GM13976 (cell line): ENCODE results near the gene MLEC.

Experiments used
- DNase-seq: peaks from one replicate; pipeline ENCODE4 v3.0.0; 2012; ENCODE audit warnings: low spot score
- in situ Hi-C: fragments of 300-500 bp; cut with MboI; formaldehyde crosslinking; loops from one replicate; pipeline ENCODE4 v1.12.0; 2022; ENCODE audit warnings: low sequenced_read_pairs, mixed read lengths, inconsistent platforms; ENCODE audit not compliant: unreplicated experiment
- TF ChIP-seq, protein P1 (sequence below): IDR thresholded peaks from 2 replicates; pipeline ENCODE4 v1.5.1; 2012; ENCODE audit warnings: borderline replicate concordance, mild to moderate bottlenecking; ENCODE audit not compliant: insufficient read depth; ENCODE audit errors: extremely low read depth, missing control alignments, control extremely low read depth

Gene MLEC

DNA sequence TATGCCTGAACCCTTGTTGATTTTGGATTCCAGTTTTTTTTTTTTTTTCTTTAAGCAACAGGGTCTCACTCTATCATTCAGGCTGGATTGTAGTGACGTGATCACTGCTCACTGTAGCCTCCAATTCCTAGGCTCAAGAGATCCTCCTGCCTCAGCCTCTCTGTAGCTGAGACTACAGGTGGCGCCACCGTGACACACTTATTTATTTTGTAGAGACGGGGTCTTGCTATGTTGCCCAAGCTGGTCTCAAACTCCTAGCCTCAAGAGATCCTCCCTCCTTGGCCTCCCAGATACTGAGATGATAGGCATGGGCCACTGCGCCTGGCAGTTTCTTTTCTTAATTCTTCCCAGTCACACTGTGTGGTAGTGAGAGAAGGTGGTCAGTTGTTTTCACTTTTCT, 63.9 kb downstream of the MLEC start:
- in situ Hi-C loops = no loop called here
- TF ChIP-seq, protein P1, sequence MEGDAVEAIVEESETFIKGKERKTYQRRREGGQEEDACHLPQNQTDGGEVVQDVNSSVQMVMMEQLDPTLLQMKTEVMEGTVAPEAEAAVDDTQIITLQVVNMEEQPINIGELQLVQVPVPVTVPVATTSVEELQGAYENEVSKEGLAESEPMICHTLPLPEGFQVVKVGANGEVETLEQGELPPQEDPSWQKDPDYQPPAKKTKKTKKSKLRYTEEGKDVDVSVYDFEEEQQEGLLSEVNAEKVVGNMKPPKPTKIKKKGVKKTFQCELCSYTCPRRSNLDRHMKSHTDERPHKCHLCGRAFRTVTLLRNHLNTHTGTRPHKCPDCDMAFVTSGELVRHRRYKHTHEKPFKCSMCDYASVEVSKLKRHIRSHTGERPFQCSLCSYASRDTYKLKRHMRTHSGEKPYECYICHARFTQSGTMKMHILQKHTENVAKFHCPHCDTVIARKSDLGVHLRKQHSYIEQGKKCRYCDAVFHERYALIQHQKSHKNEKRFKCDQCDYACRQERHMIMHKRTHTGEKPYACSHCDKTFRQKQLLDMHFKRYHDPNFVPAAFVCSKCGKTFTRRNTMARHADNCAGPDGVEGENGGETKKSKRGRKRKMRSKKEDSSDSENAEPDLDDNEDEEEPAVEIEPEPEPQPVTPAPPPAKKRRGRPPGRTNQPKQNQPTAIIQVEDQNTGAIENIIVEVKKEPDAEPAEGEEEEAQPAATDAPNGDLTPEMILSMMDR = no peak
- DNase-seq = no peak

DNA sequence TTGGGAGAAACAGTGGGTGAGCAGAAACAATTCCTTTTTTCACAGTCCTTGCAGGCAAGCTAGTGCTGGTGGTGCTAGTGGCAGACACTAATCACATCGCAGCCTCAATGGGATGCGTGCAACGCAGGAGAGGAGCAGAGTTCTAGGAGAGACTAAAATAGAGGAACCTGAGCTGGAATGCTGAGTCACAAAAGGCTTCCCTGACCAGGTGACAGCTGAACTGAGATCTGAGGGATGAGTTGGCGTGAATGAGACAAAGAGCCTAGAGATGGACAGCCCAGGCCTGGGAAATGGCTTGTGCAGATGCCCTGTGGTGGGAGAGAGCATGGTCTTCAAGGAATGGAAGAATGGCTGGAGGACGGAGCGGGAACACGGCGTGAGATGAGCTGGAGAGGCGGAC, 64.4 kb downstream of the MLEC start:
- in situ Hi-C loops = no loop called here
- DNase-seq = no peak
- TF ChIP-seq, protein P1 = no peak
